SK-N-SH (cell line): ENCODE results near the gene DIPK1C.

ENCODE experiments used
- YY1 ChIP-seq: IDR thresholded peaks from 2 replicates; pipeline ENCODE4 v1.4.0; 2012; ENCODE audit warnings: low read depth, mild to moderate bottlenecking
- TF ChIP-seq, protein P1 (sequence below): IDR thresholded peaks from 2 replicates; pipeline ENCODE4 v1.4.0; 2012; ENCODE audit warnings: low read depth, borderline replicate concordance

DNA sequence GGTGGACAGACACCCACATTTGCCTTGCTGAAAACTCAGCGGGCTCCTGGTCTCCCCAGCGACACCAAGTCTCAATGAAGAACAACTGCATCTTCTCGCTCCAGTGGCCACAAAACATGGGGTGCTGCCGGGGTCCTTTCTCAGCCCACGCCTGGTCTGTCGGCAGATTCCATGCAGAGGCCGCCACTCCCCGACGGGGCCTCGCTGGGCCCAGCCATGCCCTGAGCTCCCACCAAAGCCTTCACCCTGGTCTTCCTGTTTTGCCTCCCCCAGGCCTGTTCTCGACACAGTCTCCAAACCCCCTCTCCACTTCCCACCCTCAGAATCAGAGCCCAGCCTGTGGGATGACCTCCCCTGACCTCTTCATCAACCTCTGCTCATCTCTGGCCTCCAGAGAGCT, 31.2 kb downstream of the DIPK1C start:
- TF ChIP-seq, protein P1, sequence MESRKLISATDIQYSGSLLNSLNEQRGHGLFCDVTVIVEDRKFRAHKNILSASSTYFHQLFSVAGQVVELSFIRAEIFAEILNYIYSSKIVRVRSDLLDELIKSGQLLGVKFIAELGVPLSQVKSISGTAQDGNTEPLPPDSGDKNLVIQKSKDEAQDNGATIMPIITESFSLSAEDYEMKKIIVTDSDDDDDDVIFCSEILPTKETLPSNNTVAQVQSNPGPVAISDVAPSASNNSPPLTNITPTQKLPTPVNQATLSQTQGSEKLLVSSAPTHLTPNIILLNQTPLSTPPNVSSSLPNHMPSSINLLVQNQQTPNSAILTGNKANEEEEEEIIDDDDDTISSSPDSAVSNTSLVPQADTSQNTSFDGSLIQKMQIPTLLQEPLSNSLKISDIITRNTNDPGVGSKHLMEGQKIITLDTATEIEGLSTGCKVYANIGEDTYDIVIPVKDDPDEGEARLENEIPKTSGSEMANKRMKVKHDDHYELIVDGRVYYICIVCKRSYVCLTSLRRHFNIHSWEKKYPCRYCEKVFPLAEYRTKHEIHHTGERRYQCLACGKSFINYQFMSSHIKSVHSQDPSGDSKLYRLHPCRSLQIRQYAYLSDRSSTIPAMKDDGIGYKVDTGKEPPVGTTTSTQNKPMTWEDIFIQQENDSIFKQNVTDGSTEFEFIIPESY: no peak
- no peak for TF ChIP-seq YY1
